Measurements from ENCODE around the gene TMEM168. TPM values are rescaled to one million over a fixed set of nuclear protein-coding genes. Genes with fewer than 3 reads are reported as not detected.

The TMEM168 gene
- total RNA-seq, 3 donors from 2014 or later = 23.4 to 36.7 (median 28.2) TPM

- Histone ChIP-seq H3K9me3 (no peaks in the 10 kb centered on the region), H3K4me1 (no peaks in the 10 kb centered on the region), H3K4me3 (no peak overlapping the region), H3K27me3 (no peaks in the 10 kb centered on the region), H3K27ac (no peak overlapping the region), H3K36me3 (peaks cover 4% of the 10 kb centered on the region)
- intact Hi-C loops (cut with DNase I; ENCODE audit: low total_unique reads) = no loop called here
- no peak for DNase-seq (ENCODE audit: low spot score in 2 of 2)
- no peak for TF ChIP-seq CTCF (IDR thresholded peaks at IDR 0.05)
- TF ChIP-seq POLR2AphosphoS5 (IDR thresholded peaks at IDR 0.05) = no peak
- no peak for TF ChIP-seq POLR2A (IDR thresholded peaks at IDR 0.05)
Observed at GRCh38 chr7:112821345-112821744, 31.2 kb upstream of the TMEM168 start.

- DNase-seq (ENCODE audit: low spot score in 2 of 2) = no peak
- H3K4me1 ChIP-seq = no peaks in the 10 kb centered on the region
- TF ChIP-seq POLR2AphosphoS5 (IDR thresholded peaks at IDR 0.05) = no peak
- TF ChIP-seq POLR2A (IDR thresholded peaks at IDR 0.05) = no peak
- TF ChIP-seq CTCF (IDR thresholded peaks at IDR 0.05) = no peak
- no peaks in the 10 kb centered on the region for H3K27me3 ChIP-seq
- intact Hi-C loops (cut with DNase I; ENCODE audit: low total_unique reads) = no loop called here
- H3K4me3 ChIP-seq = no peak overlapping the region
- peaks cover 4% of the 10 kb centered on the region for H3K36me3 ChIP-seq
- no peaks in the 10 kb centered on the region for H3K9me3 ChIP-seq
- no peak overlapping the region for H3K27ac ChIP-seq
Observed at GRCh38 chr7:112819536-112819935, 29.3 kb upstream of the TMEM168 start.

- TF ChIP-seq POLR2AphosphoS5 (IDR thresholded peaks at IDR 0.05) = no peak
- no peak for TF ChIP-seq CTCF (IDR thresholded peaks at IDR 0.05)
- TF ChIP-seq POLR2A (IDR thresholded peaks at IDR 0.05) = no peak
- Histone ChIP-seq H3K36me3 (no peaks in the 10 kb centered on the region), H3K27ac (no peak overlapping the region), H3K4me1 (no peaks in the 10 kb centered on the region), H3K4me3 (no peak overlapping the region), H3K9me3 (no peaks in the 10 kb centered on the region), H3K27me3 (no peaks in the 10 kb centered on the region)
- DNase-seq (ENCODE audit: low spot score in 2 of 2) = no peak
- intact Hi-C loops (cut with DNase I; ENCODE audit: low total_unique reads) = no loop called here
Observed at GRCh38 chr7:112806156-112806555, 16.0 kb upstream of the TMEM168 start.

- no peak overlapping the region for H3K4me3 ChIP-seq
- intact Hi-C loops (cut with DNase I; ENCODE audit: low total_unique reads) = no loop called here
- H3K4me1 ChIP-seq = no peaks in the 10 kb centered on the region
- no peaks in the 10 kb centered on the region for H3K27me3 ChIP-seq
- no peaks in the 10 kb centered on the region for H3K9me3 ChIP-seq
- no peak for DNase-seq (ENCODE audit: low spot score in 2 of 2)
- H3K27ac ChIP-seq = no peak overlapping the region
- no peaks in the 10 kb centered on the region for H3K36me3 ChIP-seq
- TF ChIP-seq POLR2A (IDR thresholded peaks at IDR 0.05) (no peak), POLR2AphosphoS5 (IDR thresholded peaks at IDR 0.05) (no peak), CTCF (IDR thresholded peaks at IDR 0.05) (no peak)
Observed at GRCh38 chr7:112802406-112802805, 12.2 kb upstream of the TMEM168 start.

- Histone ChIP-seq H3K27me3 (no peaks in the 10 kb centered on the region), H3K27ac (no peak overlapping the region), H3K9me3 (no peaks in the 10 kb centered on the region), H3K4me3 (no peak overlapping the region), H3K4me1 (no peaks in the 10 kb centered on the region), H3K36me3 (no peaks in the 10 kb centered on the region)
- TF ChIP-seq POLR2A (IDR thresholded peaks at IDR 0.05) (no peak), CTCF (IDR thresholded peaks at IDR 0.05) (no peak), POLR2AphosphoS5 (IDR thresholded peaks at IDR 0.05) (no peak)
- intact Hi-C loops (cut with DNase I; ENCODE audit: low total_unique reads) = no loop called here
- DNase-seq (ENCODE audit: low spot score in 2 of 2) = no peak
Observed at GRCh38 chr7:112800486-112800885, 10.3 kb upstream of the TMEM168 start.

Measured in breast epithelium (tissue), 4 donors.